Colonic mucosa (tissue), 4 donors: ENCODE results near the gene PPP1R3D. TPM values are rescaled to one million over a fixed set of nuclear protein-coding genes. Genes with fewer than 3 reads are reported as not detected.
A peak's percentile ranks its signal among the peaks of the same experiment; 100 is the strongest.

Source experiments
- DNase-seq: peaks from one replicate; pipeline ENCODE4 v3.0.0-alpha.2; 2020
- H3K27ac ChIP-seq: fragments of 200-600 bp; one replicate; pipeline ENCODE4 v1.8.0; 2021
- H3K27me3 ChIP-seq: fragments of 200-600 bp; one replicate; pipeline ENCODE4 v1.8.0; 2021
- H3K36me3 ChIP-seq: fragments of 200-600 bp; one replicate; pipeline ENCODE4 v1.8.0; 2021
- H3K4me1 ChIP-seq: fragments of 200-600 bp; one replicate; pipeline ENCODE4 v1.8.0; 2021; ENCODE audit warnings: mild to moderate bottlenecking
- H3K4me3 ChIP-seq: fragments of 200-600 bp; one replicate; pipeline ENCODE4 v1.8.0; 2021
- H3K9ac ChIP-seq, 2 donors: one replicate each; pipeline ENCODE4 v1.7.0; 2013; ENCODE audit warnings: control low read depth in 2 of 2, low read depth in 2 of 2, low read length in 2 of 2
- H3K9me3 ChIP-seq: fragments of 200-600 bp; one replicate; pipeline ENCODE4 v1.8.0; 2021
- CTCF ChIP-seq: fragments of 200-600 bp; IDR thresholded peaks from one replicate; pipeline ENCODE4 v1.8.0; 2022; ENCODE audit warnings: antibody characterized with exemption, mild to moderate bottlenecking
- intact Hi-C: fragments of 100-400 bp; cut with DNase I; formaldehyde crosslinking; loops from one replicate; pipeline ENCODE4 v1.14.1; 2022
- total RNA-seq, 2 donors: library from RNA; stranded (reverse); fragmentation: NEBNext Ultra II Directional in 1 of 2; extraction: Animal tissue kit (Norgen Biotek cat#: 25700) in 1 of 2; gene quantifications; one replicate each; pipeline ENCODE4 v1.2.1, GENCODE V29; 2021
- donor health status: healthy.
- donor health status: DM: no; HTN: no; CAD: no.
- donor health status: DM: no; HTN: no; CAD: no.

The PPP1R3D gene
- total RNA-seq, 2 donors from 2014 or later = 6.3 to 9.2 TPM

- TF ChIP-seq CTCF = no peak
- no peak overlapping the region for H3K9ac ChIP-seq
- H3K4me1 ChIP-seq = no peaks in the 10 kb centered on the region
- H3K4me3 ChIP-seq = no peak overlapping the region
- H3K9me3 ChIP-seq = no peaks in the 10 kb centered on the region
- no peak overlapping the region for H3K27ac ChIP-seq
- intact Hi-C loops = no loop called here
- DNase-seq = no peak
- H3K36me3 ChIP-seq = no peaks in the 10 kb centered on the region
- H3K27me3 ChIP-seq = no peaks in the 10 kb centered on the region
Measured at GRCh38 chr20:59947376-59947775, 7.3 kb upstream of the PPP1R3D start.

GRCh38 chr20:59945731-59946130 is 5.6 kb upstream of the PPP1R3D start:
- intact Hi-C loops = no loop called here
- H3K4me3 ChIP-seq = no peak overlapping the region
- no peaks in the 10 kb centered on the region for H3K27me3 ChIP-seq
- H3K27ac ChIP-seq = no peak overlapping the region
- no peak for TF ChIP-seq CTCF
- no peaks in the 10 kb centered on the region for H3K4me1 ChIP-seq
- no peaks in the 10 kb centered on the region for H3K9me3 ChIP-seq
- no peaks in the 10 kb centered on the region for H3K36me3 ChIP-seq
- peak overlapping the region in 1 of 2 donors; percentile 16 for H3K9ac ChIP-seq
- no peak for DNase-seq

- Histone ChIP-seq H3K4me1 (no peaks in the 10 kb centered on the region), H3K9me3 (no peaks in the 10 kb centered on the region), H3K27me3 (no peaks in the 10 kb centered on the region), H3K9ac (no peak overlapping the region), H3K27ac (no peak overlapping the region), H3K4me3 (no peak overlapping the region), H3K36me3 (no peaks in the 10 kb centered on the region)
- no peak for TF ChIP-seq CTCF
- intact Hi-C loops = no loop called here
- no peak for DNase-seq
Measured at GRCh38 chr20:59945175-59945574, 5.1 kb upstream of the PPP1R3D start.

- TF ChIP-seq CTCF = no peak
- intact Hi-C loops = no loop called here
Measured at GRCh38 chr20:59944726-59945125, 4.6 kb upstream of the PPP1R3D start.

GRCh38 chr20:59942245-59942644 is 2.1 kb upstream of the PPP1R3D start:
- no peak overlapping the region for H3K9ac ChIP-seq
- intact Hi-C loops = no loop called here
- no peak overlapping the region for H3K27ac ChIP-seq
- H3K27me3 ChIP-seq = no peaks in the 10 kb centered on the region
- no peak overlapping the region for H3K4me3 ChIP-seq
- TF ChIP-seq CTCF = no peak
- no peaks in the 10 kb centered on the region for H3K9me3 ChIP-seq
- peaks cover 8% of the 10 kb centered on the region for H3K4me1 ChIP-seq
- no peak for DNase-seq
- H3K36me3 ChIP-seq = no peaks in the 10 kb centered on the region

More at GRCh38 chr20:59944726-59945125, 4.6 kb upstream of the PPP1R3D start:
- Histone ChIP-seq H3K4me1 (no peaks in the 10 kb centered on the region), H3K4me3 (no peak overlapping the region), H3K36me3 (no peaks in the 10 kb centered on the region), H3K9ac (no peak overlapping the region), H3K27ac (no peak overlapping the region), H3K9me3 (no peaks in the 10 kb centered on the region), H3K27me3 (no peaks in the 10 kb centered on the region)
- no peak for DNase-seq

GRCh38 chr20:59940956-59941294 is 820 bp upstream of the PPP1R3D start:
- peak overlapping the region; percentile 73 for H3K4me3 ChIP-seq
- peak overlapping the region; percentile 98 for H3K27ac ChIP-seq
- H3K9ac ChIP-seq = peak overlapping the region; percentile 78 to 86
- TF ChIP-seq CTCF = no peak
- intact Hi-C loops = no loop called here
- H3K36me3 ChIP-seq = no peaks in the 10 kb centered on the region
- peaks cover 8% of the 10 kb centered on the region for H3K4me1 ChIP-seq
- H3K9me3 ChIP-seq = no peaks in the 10 kb centered on the region
- H3K27me3 ChIP-seq = no peaks in the 10 kb centered on the region
- no peak for DNase-seq
